K562 (cell line): ENCODE results near the gene SRPK1. TPM values are rescaled to one million over a fixed set of nuclear protein-coding genes. Genes with fewer than 3 reads are reported as not detected.

ENCODE experiments used
- ATAC-seq: fragments of 200-7000 bp; cut with Tn5 transposase; 3 replicates; pipeline ENCODE4 v1.9.1; 2020; ENCODE audit warnings: moderate library complexity
- BruUV-seq: library from RNA; stranded (reverse); fragments of 400-500 nt; replicated peaks from 2 replicates; lab custom pipeline; 2021; lab: Mats Ljungman, UMichigan
- CTCF ChIA-PET: fragments of 300-600 bp; formaldehyde crosslinking; extraction: SDS; loops from one replicate; lab custom pipeline; 2021; ENCODE audit warnings: low intra/inter-chr PET ratio; lab: Yijun Ruan, JAX
- POLR2A ChIA-PET: fragments of 300-600, 350-650 bp; sonication (Branson Sonifier 250); formaldehyde crosslinking; extraction: SDS; loops from one replicate; lab custom pipeline; 2021; ENCODE audit warnings: antibody characterized with exemption, inconsistent platforms; lab: Yijun Ruan, JAX
- DNase-seq, 4 experiments: peaks; one replicate each; pipeline versions ENCODE4 v3.0.0 to v3.0.0-alpha.2; 2011 to 2018; ENCODE audit warnings: low spot score in 3 of 4, mixed read lengths in 3 of 4; ENCODE audit errors: extremely low read depth in 1 of 4
- FAIRE-seq: peaks from 2 replicates; lab custom pipeline; 2011; peaks lifted over from hg19 to GRCh38; lab: Jason Lieb, UNC
- H2AFZ ChIP-seq: 2 replicates; pipeline ENCODE4 v1.6.0; 2011; ENCODE audit warnings: low read depth, low read length, control low read depth, inconsistent platforms
- H3K27ac ChIP-seq: fragments of 200-600 bp; 3 replicates; pipeline ENCODE4 v1.8.0; 2011; ENCODE audit warnings: low read depth, mild to moderate bottlenecking, control low read depth, inconsistent platforms, low read length, moderate library complexity, mixed read lengths; ENCODE audit errors: extremely low read depth
- H3K27me3 ChIP-seq, 2 experiments: fragments of 300-600 bp in 1 of 2; 2 replicates in 1 of 2; 3 replicates in 1 of 2; pipeline versions ENCODE4 v1.6.0 to v1.8.0; 2011; ENCODE audit warnings: inconsistent platforms in 2 of 2, low read length in 2 of 2, mild to moderate bottlenecking in 1 of 2, mixed read lengths in 1 of 2, moderate library complexity in 1 of 2; ENCODE audit not compliant: control insufficient read depth in 2 of 2, insufficient read depth in 2 of 2
- H3K36me3 ChIP-seq: fragments of 300-600 bp; 3 replicates; pipeline ENCODE4 v1.8.0; 2011; ENCODE audit warnings: mild to moderate bottlenecking, low read length, inconsistent platforms; ENCODE audit not compliant: control insufficient read depth, insufficient read depth
- H3K4me1 ChIP-seq, 2 experiments: fragments of 200-600 bp in 1 of 2; replicated peaks in 1 of 2; 2 replicates in 1 of 2; 3 replicates in 1 of 2; pipeline versions ENCODE4 v1.5.1 to v1.8.0; 2011; ENCODE audit warnings: inconsistent platforms in 2 of 2, low read length in 2 of 2, mild to moderate bottlenecking in 1 of 2, mixed read lengths in 1 of 2, moderate library complexity in 1 of 2; ENCODE audit not compliant: control insufficient read depth in 2 of 2, insufficient read depth in 2 of 2
- H3K4me2 ChIP-seq: 2 replicates; pipeline ENCODE4 v1.6.1; 2011; ENCODE audit warnings: low read length, control low read depth, inconsistent platforms, mixed read lengths; ENCODE audit not compliant: insufficient read depth
- H3K4me3 ChIP-seq: fragments of 200-600 bp; sonication (generic), shearing (Covaris generic); 2 replicates; pipeline ENCODE4 v1.5.1; 2016; ENCODE audit warnings: control low read depth, inconsistent platforms
- H3K79me2 ChIP-seq: fragments of 200-600 bp; 3 replicates; pipeline ENCODE4 v1.8.0; 2011; ENCODE audit warnings: low read length, inconsistent platforms; ENCODE audit not compliant: control insufficient read depth, insufficient read depth
- H3K9ac ChIP-seq, 2 experiments: 2 replicates each; pipeline versions ENCODE4 v1.6.0 to v1.6.1; 2011; ENCODE audit warnings: low read depth in 2 of 2, low read length in 2 of 2, control low read depth in 1 of 2, inconsistent platforms in 1 of 2, mild to moderate bottlenecking in 1 of 2, mixed read lengths in 1 of 2; ENCODE audit not compliant: insufficient read depth in 1 of 2
- H3K9me1 ChIP-seq: one replicate; pipeline ENCODE4 v1.6.0; 2011; ENCODE audit warnings: inconsistent platforms, mild to moderate bottlenecking, low read length, moderate library complexity; ENCODE audit not compliant: control insufficient read depth, insufficient read depth
- H3K9me3 ChIP-seq: replicated peaks from 2 replicates; pipeline ENCODE4 v1.5.1; 2011; ENCODE audit warnings: low read depth, low read length, inconsistent platforms; ENCODE audit not compliant: control insufficient read depth, insufficient read depth
- H4K20me1 ChIP-seq: replicated peaks from 2 replicates; pipeline ENCODE4 v1.6.1; 2011; ENCODE audit warnings: low read length, inconsistent platforms, mixed read lengths; ENCODE audit not compliant: control insufficient read depth, insufficient read depth
- BMI1 ChIP-seq: fragments of 150-350 bp; IDR thresholded peaks from 2 replicates; pipeline ENCODE4 v1.6.1; 2014; ENCODE audit warnings: low read length
- ELF1 ChIP-seq: fragments of 200-800 bp; sonication (Bioruptor generic); IDR thresholded peaks from 2 replicates; pipeline ENCODE4 v1.6.1; 2016; ENCODE audit warnings: missing genetic modification characterization, missing compliant biosample characterization
- PHTF2 ChIP-seq: fragments of 250-450 bp; sonication (Bioruptor Pico); IDR thresholded peaks from 2 replicates; pipeline ENCODE4 v1.5.0; 2021; ENCODE audit warnings: mild to moderate bottlenecking
- PTBP1 ChIP-seq: fragments of 200-400 bp; formaldehyde crosslinking; IDR thresholded peaks from 2 replicates; pipeline ENCODE4 v1.6.1; 2017; ENCODE audit warnings: low read depth, low read length
- RBM22 ChIP-seq: fragments of 200-400 bp; formaldehyde crosslinking; IDR thresholded peaks from 2 replicates; pipeline ENCODE4 v1.6.1; 2018; ENCODE audit warnings: low read length, low read depth; ENCODE audit not compliant: poor library complexity, severe bottlenecking
- SIN3B ChIP-seq: fragments of 450-650 bp; IDR thresholded peaks from 2 replicates; pipeline ENCODE4 v1.6.1; 2017; ENCODE audit warnings: low read depth, mild to moderate bottlenecking, moderate library complexity
- SIRT6 ChIP-seq: IDR thresholded peaks from one replicate; pipeline ENCODE4 v1.6.1; 2012; ENCODE audit warnings: low read depth, mild to moderate bottlenecking, control low read depth, inconsistent platforms, low read length, moderate library complexity
- SMARCB1 ChIP-seq: IDR thresholded peaks from 2 replicates; pipeline ENCODE4 v1.6.1; 2011; ENCODE audit warnings: improper control_type of control experiment, low read depth; ENCODE audit not compliant: insufficient read length
- SRF ChIP-seq, 2 experiments: fragments of 250-450, 450-650 bp in 1 of 2; sonication (Bioruptor Pico) in 1 of 2; sonication (generic) in 1 of 2; formaldehyde crosslinking; IDR thresholded peaks; 2 replicates each; pipeline versions ENCODE4 v1.5.0 to v1.5.1; 2020 to 2022; ENCODE audit warnings: mild to moderate bottlenecking in 1 of 2, missing genetic modification reagents in 1 of 2
- ZC3H4 ChIP-seq: sonication (generic); formaldehyde crosslinking; IDR thresholded peaks from 2 replicates; pipeline ENCODE4 v1.9.0; 2021; ENCODE audit warnings: missing genetic modification reagents, borderline replicate concordance
- ZFX ChIP-seq: sonication (generic); formaldehyde crosslinking; IDR thresholded peaks from 2 replicates; pipeline ENCODE4 v1.8.0; 2022; ENCODE audit warnings: mild to moderate bottlenecking, missing genetic modification reagents, moderate library complexity
- ZNF175 ChIP-seq: fragments of 200-800 bp; sonication (Bioruptor generic); IDR thresholded peaks from 2 replicates; pipeline ENCODE4 v1.6.1; 2016; ENCODE audit warnings: low read depth, mild to moderate bottlenecking, missing genetic modification characterization, missing compliant biosample characterization
- ZNF445 ChIP-seq: fragments of 250-450 bp; sonication (Bioruptor Pico); IDR thresholded peaks from 2 replicates; pipeline ENCODE4 v1.4.0; 2020; ENCODE audit warnings: low read depth, mild to moderate bottlenecking, moderate library complexity
- ZNF584 ChIP-seq: fragments of 200-800 bp; sonication (Bioruptor generic); IDR thresholded peaks from 2 replicates; pipeline ENCODE4 v1.6.1; 2016; ENCODE audit warnings: low read depth, mild to moderate bottlenecking, missing genetic modification characterization, missing compliant biosample characterization
- WGBS: fragments of 100-300 bp; shearing (Covaris generic); methylation state at CpG from one replicate; pipeline ENCODE4 v1.1.6; 2016; ENCODE audit warnings: low coverage, mixed read lengths; ENCODE audit not compliant: insufficient coverage; ENCODE audit errors: missing lambda C conversion rate; 5-methylcytosine and 5-hydroxymethylcytosine counted together
- in situ Hi-C: fragments of 300-500 bp; cut with MboI; formaldehyde crosslinking; loops from 4 replicates; pipeline ENCODE4 v1.15.0; 2018; ENCODE audit warnings: inconsistent platforms, mixed read lengths
- intact Hi-C: fragments of 100-400 bp; cut with micrococcal nuclease; formaldehyde crosslinking; loops from 2 replicates; pipeline ENCODE4 v1.14.2; 2022
- polyA plus RNA-seq, 8 experiments: library from polyadenylated mRNA; depleted of rRNA in 4 of 8; stranded (reverse) in 5 of 8; unstranded in 3 of 8; fragments of >200 nt; fragmentation: Nextera tagmentation in 2 of 8; fragmentation: Illumina TruSeq in 1 of 8; extraction: Ambion mirVana in 2 of 8; extraction: Trizol in 1 of 8; gene quantifications; 2 replicates each; pipeline versions ENCODE4 v1.2.1 to v1.2.3, GENCODE V29; 2011 to 2014; ENCODE audit warnings: inconsistent platforms in 1 of 8, missing spikeins in 1 of 8
- total RNA-seq, 7 experiments: library from RNA; depleted of rRNA in 6 of 7; stranded (reverse); fragments of >200 nt in 6 of 7; fragmentation: Illumina TruSeq in 2 of 7; extraction: Trizol in 2 of 7; gene quantifications; 2 replicates each; pipeline versions ENCODE4 v1.2.1 to v1.2.3, GENCODE V29; 2011 to 2021; ENCODE audit warnings: low replicate concordance in 1 of 7
- TF ChIP-seq, protein P1 (sequence below): fragments of 450-650 bp; IDR thresholded peaks from 2 replicates; pipeline ENCODE4 v1.7.0; 2016; ENCODE audit warnings: borderline replicate concordance
- TF ChIP-seq, protein P2 (sequence below), 3 experiments: fragments of 200-800 bp in 1 of 3; fragments of 250-450 bp in 1 of 3; fragments of 450-650 bp in 1 of 3; sonication (Bioruptor Pico) in 1 of 3; sonication (Bioruptor generic) in 1 of 3; formaldehyde crosslinking in 1 of 3; IDR thresholded peaks; 2 replicates each; pipeline versions ENCODE4 v1.6.1 to v1.8.0; 2016 to 2022; ENCODE audit warnings: mild to moderate bottlenecking in 2 of 3, missing genetic modification characterization in 2 of 3, missing compliant biosample characterization in 1 of 3, moderate library complexity in 1 of 3
- TF ChIP-seq, protein P3 (sequence below): sonication (generic); formaldehyde crosslinking; IDR thresholded peaks from 2 replicates; pipeline ENCODE4 v1.8.1; 2023; ENCODE audit warnings: mild to moderate bottlenecking, missing genetic modification reagents

The SRPK1 gene
- total and polyA plus RNA-seq, 9 of the 15 experiments (the other 6 are each of a cell fraction or from before 2014, with no cell fraction given), result 99.6 to 185 (median 159) TPM

DNA sequence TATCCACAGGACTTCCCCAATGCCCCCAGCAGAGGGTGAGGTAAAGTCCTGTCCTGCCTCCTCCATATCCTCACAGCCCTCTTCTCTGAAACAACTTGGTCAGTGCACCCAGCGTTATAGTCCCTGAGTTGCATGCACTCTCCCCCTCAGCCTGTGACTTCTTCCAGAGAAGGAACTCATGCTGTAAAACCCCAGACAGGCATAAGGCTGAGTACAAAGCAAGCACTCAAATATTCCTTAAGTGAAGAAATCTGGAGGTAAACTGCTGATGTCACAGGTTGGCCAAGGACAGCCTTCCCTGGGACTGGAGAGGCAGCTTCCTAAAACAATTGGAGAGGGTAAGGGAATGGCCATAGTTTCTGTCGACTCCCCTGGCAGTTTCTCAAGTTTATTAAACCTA, 12.9 kb upstream of the SRPK1 start:
- no peak for FAIRE-seq
- Histone ChIP-seq H3K27me3 (no peaks in the 10 kb centered on the region), H3K4me1 (no peaks in the 10 kb centered on the region; a peak in 1 of 5 replicates), H3K27ac (no peak overlapping the region), H2AFZ (no peak overlapping the region), H3K4me3 (no peak overlapping the region), H4K20me1 (no peaks in the 10 kb centered on the region), H3K9ac (no peak overlapping the region), H3K4me2 (no peak overlapping the region), H3K79me2 (no peaks in the 10 kb centered on the region), H3K9me3 (peaks cover 3% of the 10 kb centered on the region; the same call in 1 of the 2 replicates), H3K36me3 (no peaks in the 10 kb centered on the region), H3K9me1 (no peaks in the 10 kb centered on the region)
- in situ Hi-C loops (no loop called here), intact Hi-C loops (no loop called here)
- ChIA-PET CTCF (interaction anchor here (0.6 kb wide), 1 partner anchor 92 kb away, joined by 5 read pairs; no protein-coding TSS in a partner anchor), POLR2A (interaction anchor here (0.5 to 1.7 kb wide), 3 partner anchors 12 to 417 kb away, joined by 3 to 5 read pairs (median 3); no protein-coding TSS in a partner anchor)
- peak; percentile 32; the same call in 2 of the 3 replicates for ATAC-seq
- BruUV-seq, result no TSS peak
- DNase-seq, result no peak
- 4% methylated on average over 2 of the region's 2 CpGs for WGBS
- no peak for TF ChIP-seq BMI1
- no peak for TF ChIP-seq RBM22
- no peak for TF ChIP-seq PTBP1
- TF ChIP-seq SMARCB1, result no peak
- TF ChIP-seq ZC3H4, result no peak
- no peak for TF ChIP-seq ZFX
- TF ChIP-seq, protein P1, sequence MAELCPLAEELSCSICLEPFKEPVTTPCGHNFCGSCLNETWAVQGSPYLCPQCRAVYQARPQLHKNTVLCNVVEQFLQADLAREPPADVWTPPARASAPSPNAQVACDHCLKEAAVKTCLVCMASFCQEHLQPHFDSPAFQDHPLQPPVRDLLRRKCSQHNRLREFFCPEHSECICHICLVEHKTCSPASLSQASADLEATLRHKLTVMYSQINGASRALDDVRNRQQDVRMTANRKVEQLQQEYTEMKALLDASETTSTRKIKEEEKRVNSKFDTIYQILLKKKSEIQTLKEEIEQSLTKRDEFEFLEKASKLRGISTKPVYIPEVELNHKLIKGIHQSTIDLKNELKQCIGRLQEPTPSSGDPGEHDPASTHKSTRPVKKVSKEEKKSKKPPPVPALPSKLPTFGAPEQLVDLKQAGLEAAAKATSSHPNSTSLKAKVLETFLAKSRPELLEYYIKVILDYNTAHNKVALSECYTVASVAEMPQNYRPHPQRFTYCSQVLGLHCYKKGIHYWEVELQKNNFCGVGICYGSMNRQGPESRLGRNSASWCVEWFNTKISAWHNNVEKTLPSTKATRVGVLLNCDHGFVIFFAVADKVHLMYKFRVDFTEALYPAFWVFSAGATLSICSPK, result no peak
- no peak for TF ChIP-seq ZNF445 (CRISPR knock-in tag)
- TF ChIP-seq, protein P2, sequence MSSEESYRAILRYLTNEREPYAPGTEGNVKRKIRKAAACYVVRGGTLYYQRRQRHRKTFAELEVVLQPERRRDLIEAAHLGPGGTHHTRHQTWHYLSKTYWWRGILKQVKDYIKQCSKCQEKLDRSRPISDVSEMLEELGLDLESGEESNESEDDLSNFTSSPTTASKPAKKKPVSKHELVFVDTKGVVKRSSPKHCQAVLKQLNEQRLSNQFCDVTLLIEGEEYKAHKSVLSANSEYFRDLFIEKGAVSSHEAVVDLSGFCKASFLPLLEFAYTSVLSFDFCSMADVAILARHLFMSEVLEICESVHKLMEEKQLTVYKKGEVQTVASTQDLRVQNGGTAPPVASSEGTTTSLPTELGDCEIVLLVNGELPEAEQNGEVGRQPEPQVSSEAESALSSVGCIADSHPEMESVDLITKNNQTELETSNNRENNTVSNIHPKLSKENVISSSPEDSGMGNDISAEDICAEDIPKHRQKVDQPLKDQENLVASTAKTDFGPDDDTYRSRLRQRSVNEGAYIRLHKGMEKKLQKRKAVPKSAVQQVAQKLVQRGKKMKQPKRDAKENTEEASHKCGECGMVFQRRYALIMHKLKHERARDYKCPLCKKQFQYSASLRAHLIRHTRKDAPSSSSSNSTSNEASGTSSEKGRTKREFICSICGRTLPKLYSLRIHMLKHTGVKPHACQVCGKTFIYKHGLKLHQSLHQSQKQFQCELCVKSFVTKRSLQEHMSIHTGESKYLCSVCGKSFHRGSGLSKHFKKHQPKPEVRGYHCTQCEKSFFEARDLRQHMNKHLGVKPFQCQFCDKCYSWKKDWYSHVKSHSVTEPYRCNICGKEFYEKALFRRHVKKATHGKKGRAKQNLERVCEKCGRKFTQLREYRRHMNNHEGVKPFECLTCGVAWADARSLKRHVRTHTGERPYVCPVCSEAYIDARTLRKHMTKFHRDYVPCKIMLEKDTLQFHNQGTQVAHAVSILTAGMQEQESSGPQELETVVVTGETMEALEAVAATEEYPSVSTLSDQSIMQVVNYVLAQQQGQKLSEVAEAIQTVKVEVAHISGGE (CRISPR knock-in tag; IDR thresholded peaks at IDR 0.05), result no peak
- TF ChIP-seq ZNF175 (CRISPR knock-in tag), result no peak
- TF ChIP-seq SRF (CRISPR knock-in tag; IDR thresholded peaks at IDR 0.05), result no peak
- no peak for TF ChIP-seq ZNF584 (CRISPR knock-in tag)
- no peak for TF ChIP-seq PHTF2
- TF ChIP-seq SIRT6, result no peak
- no peak for TF ChIP-seq SIN3B
- TF ChIP-seq, protein P3, sequence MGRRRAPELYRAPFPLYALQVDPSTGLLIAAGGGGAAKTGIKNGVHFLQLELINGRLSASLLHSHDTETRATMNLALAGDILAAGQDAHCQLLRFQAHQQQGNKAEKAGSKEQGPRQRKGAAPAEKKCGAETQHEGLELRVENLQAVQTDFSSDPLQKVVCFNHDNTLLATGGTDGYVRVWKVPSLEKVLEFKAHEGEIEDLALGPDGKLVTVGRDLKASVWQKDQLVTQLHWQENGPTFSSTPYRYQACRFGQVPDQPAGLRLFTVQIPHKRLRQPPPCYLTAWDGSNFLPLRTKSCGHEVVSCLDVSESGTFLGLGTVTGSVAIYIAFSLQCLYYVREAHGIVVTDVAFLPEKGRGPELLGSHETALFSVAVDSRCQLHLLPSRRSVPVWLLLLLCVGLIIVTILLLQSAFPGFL (CRISPR knock-in tag), result no peak
- TF ChIP-seq ELF1 (tag), result no peak
